HG02938 (cell line): ENCODE results near the gene SCN8A.

ENCODE experiments used
- ATAC-seq: cut with Tn5 transposase; IDR thresholded peaks from one replicate; pipeline ENCODE4 v1.9.1; 2021; ENCODE audit warnings: mild to moderate bottlenecking, moderate library complexity; ENCODE audit not compliant: unreplicated experiment

Gene SCN8A

DNA sequence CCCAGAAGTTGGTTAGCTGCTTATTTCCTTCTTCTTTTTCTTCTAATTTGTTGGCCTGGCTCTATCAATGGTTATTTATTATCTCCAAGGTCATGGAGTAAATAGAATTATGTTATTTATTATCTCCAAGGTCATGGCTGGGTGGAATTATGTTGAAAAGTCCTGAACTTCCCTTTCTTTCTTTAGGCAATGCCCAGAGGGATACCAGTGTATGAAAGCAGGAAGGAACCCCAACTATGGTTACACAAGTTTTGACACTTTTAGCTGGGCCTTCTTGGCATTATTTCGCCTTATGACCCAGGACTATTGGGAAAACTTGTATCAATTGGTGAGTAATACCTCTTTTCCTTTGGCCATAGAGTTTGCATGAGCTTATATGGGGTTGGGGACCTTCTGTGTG lies 111.6 kb downstream of the SCN8A start:
- ATAC-seq = no peak

DNA sequence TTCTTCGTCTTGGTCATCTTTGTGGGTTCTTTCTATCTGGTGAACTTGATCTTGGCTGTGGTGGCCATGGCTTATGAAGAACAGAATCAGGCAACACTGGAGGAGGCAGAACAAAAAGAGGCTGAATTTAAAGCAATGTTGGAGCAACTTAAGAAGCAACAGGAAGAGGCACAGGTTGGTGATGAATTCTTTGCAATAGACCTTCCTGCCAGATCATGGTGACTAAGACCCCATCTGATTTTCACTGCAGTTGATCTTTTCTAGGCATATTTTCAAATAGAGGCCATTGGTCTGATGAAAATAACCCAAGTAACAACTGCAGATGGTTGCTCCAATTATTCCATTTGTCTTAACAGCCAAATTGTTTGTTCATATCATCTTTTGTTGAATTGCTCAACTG lies 114.4 kb downstream of the SCN8A start:
- ATAC-seq = no peak

DNA sequence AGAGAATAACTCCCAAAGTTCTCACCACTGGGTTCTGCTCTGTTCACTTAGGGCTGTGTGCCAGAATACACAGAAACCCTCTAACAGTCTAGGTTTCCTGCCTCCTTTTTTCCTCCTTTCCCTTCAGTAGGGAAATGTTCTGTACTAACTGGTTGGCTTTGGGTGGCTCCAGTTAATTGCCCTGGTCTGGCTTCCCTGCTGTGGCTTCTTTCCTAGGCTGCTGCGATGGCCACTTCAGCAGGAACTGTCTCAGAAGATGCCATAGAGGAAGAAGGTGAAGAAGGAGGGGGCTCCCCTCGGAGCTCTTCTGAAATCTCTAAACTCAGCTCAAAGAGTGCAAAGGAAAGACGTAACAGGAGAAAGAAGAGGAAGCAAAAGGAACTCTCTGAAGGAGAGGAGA lies 115.2 kb downstream of the SCN8A start:
- no peak for ATAC-seq

DNA sequence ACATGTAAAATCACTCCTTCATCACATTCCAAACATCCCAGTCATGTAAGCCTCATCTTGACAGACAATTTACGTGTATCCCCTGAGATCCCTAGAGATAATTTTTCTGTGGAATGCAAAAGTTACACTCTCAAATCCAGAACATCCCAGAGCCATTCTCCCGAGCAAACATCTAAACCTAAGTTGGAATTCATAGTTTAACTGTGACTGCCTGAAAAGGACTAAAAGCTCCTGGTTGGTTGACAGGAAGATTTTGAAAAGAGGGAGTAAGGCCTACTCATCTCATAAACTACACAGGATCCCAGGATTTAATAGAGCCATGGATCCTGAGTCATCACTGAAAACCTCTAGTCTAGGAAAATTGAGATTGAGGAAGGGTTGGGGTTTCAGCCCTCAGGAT lies 123.6 kb downstream of the SCN8A start:
- ATAC-seq = no peak

DNA sequence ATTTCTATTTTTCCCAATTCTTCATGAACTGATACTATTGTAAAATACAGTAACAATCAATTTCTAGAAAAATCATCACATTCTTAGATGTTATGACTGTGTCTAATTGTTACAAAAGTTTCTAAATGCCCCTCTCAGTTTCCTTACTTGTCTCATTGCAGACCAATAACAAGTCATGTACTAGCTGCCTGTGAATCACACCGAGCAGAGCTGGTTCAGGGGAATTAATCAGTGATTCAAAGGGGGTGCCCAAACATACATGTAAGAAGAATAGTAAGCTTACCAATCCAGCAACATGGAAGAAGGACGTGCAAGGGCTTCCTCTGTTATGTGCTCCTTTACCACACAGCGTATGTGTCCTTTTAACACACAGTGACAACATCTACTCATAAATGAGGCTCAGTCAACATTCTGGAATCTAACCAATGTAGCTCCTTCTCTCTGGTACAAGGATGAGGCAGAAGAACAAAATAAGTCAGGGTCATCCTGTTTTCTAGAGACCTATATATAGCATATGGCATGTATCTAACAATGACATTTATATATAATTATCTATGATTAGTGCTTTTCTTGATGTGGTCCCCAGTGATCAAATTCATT lies 126.4 kb downstream of the SCN8A start:
- ATAC-seq = no peak

DNA sequence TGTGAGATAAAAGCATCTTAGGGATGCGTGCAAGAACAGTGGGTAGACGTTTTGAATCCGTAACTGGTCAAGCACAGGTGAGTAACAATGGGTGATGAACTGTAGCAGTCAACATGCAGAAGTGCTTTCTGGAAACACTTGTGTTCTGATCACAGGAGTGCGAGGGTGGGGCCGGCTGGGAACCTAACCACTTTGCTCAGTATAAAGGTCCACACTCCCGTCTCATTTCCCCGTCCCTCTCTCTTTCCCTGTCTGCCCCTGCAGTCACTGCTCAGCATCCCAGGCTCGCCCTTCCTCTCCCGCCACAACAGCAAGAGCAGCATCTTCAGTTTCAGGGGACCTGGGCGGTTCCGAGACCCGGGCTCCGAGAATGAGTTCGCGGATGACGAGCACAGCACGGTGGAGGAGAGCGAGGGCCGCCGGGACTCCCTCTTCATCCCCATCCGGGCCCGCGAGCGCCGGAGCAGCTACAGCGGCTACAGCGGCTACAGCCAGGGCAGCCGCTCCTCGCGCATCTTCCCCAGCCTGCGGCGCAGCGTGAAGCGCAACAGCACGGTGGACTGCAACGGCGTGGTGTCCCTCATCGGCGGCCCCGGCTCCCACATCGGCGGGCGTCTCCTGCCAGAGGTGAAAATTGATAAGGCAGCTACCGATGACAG lies 130.4 kb downstream of the SCN8A start:
- no peak for ATAC-seq

DNA sequence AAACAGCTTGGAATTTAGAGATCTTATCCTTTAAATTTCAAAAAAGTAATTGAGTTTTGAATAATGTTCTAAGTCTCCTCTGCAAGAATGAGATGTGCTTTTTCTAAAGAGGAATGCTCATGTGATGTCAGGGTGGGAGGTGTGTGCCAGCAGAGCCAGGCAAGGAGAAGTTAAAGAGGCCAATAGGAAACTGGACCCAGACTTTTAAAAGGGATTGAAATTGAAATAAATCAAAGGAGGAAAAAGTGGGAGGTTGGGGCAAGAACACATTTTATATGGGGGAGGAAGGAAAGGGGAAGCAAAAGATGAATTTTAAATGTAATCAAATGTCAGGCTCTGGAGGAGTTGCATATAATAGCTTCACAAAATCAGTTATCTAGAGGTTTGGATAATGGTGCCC lies 131.4 kb downstream of the SCN8A start:
- ATAC-seq = no peak

DNA sequence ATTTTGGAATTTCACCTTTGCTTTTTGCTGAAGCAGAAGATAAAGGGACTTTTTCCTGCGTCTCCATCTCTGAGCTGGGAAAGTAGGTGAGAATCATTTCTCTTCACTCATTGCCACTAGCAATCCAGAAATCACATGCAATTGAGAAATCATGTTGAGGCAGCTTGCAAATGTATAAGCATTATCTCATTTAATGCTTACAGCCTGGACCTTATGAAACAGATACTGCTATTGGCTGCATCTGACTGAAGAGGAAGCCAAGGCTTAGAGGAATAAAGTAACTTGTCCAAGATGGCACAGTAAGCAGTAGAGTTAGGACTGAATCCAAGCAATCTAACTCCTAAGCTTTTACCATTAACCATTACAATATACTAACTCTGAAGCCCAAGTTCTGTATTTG lies 135.1 kb downstream of the SCN8A start:
- no peak for ATAC-seq

DNA sequence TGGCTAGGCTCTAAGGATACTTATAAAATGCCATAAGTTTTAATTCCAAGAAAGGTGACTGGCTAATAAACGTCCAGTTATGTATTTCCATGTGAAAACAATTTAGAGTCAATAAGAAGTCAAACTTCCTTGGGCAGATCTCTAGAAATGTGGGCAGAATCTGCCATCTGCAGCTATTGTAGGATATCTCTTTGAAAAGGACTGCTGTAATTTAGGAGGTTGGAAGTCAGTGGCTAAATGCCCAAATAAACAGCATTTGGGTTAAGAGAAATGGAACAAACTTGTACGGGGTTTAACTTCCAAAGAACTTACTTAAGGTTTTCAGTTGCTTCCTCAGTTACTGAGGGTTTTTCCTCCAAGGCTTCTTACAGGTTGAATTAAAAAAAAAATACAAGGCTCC lies 135.9 kb downstream of the SCN8A start:
- no peak for ATAC-seq

DNA sequence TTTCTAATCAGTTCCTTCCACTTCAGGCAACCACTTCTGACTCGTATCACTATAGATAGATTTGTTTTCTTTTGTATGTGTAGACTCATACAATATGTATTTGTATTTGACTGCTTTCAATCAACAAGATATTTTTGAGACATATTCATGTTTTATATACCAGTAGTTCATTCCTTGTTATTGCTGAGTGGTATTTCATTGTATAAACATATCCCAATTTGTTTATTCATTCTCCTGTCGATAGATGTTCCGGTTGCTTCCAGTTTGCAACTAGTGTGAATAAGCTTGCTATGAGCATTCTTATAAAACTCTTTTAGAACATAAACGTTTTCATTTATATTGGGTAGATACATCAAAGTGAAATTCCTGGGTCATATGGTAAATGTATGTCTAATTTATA lies 138.3 kb downstream of the SCN8A start:
- no peak for ATAC-seq

DNA sequence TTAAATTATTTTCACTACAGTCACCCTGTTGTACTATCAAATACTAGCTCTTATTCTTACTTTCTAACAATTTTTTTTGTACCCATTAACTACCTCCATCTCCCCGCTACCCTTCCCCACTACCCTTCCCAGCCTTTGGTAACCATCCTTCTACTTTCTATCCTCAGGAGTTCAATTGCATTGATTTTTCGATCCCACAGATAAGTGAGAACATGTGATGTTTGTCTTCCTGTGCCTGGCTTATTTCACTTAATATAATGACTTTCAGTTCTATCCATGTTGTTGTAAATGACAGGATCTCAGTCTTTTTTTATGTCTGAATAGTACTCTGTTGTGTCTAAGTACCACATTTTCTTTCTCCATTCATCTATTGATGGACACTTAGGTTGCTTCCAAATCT lies 139.7 kb downstream of the SCN8A start:
- no peak for ATAC-seq

DNA sequence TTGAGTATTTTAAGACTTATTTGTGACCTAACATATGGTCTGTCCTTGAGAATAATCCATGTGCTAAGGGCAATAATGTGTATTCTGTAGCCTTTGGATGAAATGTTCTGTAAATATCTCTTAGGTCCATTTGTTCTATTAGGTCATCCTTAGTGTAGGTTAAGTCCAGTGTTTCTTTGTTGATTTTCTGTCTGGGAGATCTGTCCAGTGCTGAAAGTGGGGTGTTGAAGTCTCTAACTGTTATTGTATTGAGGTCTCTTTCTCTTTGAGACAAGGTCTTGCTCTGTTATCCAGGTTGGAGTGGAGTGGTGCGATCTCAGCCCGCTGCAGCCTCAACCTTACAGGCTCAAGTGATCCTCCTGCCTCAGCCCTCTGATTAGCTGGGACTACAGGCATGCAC lies 149.5 kb downstream of the SCN8A start:
- ATAC-seq = no peak

DNA sequence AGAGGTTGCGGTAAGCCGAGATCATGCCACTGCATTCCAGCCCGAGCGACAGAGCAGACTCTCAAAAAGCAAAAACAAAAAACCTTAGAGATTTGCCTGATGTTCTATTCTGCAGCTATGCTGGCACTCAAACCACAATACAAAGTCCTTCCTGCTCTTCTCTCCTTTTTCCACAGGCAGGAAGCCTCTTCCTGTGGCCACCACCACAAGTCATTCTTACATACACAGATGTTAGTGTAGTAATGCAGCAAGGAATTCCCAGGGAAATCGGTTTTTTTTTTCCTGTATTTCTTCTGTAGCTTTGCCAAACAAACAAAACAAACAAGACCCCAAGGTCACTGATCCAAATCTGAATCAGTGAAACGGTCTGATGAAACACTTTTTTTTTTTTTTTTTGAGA lies 153.2 kb downstream of the SCN8A start:
- ATAC-seq = no peak

DNA sequence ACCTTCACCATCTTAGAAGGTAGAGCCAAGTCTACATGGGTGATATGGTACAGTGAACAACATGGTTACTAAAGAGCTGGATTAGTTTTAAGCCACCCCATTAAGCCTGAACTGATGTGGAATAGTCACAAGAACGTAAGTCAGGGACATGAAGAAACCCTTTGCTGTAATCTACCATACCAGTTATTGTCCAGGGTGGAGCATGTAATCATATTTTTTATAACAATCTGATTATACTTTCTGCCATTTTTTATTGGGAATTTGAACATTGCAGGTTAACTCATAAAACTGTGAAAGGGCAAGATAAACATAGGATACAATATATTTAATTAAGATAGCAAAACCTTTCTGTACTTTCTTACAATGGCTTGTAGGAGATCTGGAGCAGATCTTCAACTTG lies 153.9 kb downstream of the SCN8A start:
- no peak for ATAC-seq

DNA sequence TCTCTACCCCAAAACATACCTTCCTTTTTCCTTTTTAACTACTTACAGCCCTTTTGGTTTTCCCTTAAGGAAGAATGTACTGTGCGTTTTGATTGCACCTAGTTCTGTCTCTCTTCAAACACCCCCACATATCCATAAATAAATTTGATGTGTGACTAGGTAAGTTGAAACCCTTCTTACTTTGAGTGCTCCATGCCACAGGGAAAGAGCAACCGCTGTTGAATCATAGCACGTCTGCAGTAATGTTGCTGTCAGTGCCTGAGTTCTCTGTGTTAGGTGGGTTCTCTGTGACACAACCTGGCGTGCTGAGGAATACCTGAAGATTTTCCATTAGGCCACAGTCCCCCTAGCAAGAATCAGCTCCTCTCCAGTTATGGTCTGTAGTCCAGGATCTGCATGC lies 155.4 kb downstream of the SCN8A start:
- ATAC-seq = no peak

DNA sequence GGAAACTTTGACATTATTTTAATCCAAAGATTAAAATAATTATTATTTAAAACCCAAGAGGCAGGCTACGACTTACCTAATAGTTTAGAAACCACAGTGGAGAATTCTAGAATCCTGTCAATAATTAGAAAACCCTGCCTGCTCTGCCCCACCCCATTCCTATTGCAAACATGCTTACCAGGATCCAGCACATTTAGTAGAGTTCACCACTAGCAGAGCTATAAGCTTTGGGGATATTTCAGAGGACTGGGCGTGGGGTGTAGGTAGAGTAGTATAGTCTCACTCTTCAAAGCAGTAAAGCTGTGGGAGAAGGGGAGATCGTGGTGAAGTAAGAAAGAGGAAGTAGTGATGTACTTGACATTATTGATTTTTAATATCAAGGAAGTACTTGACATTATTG lies 157.2 kb downstream of the SCN8A start:
- ATAC-seq = no peak

DNA sequence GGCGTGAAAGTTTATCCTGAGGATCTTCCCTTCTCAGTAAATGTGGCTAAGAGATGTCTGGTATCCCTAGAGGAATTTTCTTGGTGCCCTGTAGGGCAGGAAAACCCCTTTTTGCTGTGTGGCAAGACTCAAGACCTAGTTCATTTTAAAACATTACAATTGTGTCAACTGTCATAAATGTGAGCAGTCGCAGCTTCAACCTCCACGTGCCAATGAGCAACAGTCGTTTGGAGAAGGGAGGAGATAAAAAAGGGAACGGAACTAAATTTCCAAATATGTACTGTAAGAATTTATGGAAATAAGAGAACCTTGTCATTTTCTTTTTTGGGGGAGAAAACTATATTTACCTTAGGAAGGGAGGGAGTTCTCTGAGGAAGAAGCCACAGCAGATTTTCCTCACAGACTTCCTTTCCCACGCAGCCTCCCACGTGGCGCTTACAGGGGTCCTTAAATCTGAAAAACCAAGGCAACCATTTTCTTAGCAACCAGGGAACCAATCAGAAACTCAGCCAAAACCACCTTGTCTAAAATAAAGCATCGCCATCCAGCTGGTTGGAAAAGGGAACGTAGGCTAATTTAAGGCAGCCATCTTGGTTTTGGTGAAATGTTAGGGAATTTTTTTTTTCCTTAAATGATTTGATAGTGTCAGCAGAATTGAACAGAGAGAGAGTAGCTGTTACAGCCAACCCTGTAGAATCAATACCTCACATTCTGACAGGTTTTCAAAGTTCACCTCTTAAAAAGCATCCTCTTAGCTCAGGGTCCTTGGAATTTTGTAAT lies 158.4 kb downstream of the SCN8A start:
- ATAC-seq = no peak

DNA sequence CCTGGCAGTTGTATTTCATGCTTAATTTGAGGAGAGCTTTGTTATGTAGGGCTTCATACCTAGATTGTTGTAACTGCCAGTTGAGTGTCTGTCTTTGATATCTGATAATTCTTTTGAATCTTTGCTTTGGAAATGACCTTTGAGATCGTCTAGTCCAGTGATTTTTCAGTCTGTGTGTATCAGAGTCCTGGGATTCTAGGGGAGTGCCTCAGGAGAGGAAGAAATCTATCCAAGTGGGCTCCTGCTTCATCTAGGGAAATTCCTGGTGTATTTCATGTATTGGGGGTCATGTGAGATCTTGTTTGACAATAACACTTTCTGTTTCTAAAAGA lies 158.9 kb downstream of the SCN8A start:
- ATAC-seq = no peak

DNA sequence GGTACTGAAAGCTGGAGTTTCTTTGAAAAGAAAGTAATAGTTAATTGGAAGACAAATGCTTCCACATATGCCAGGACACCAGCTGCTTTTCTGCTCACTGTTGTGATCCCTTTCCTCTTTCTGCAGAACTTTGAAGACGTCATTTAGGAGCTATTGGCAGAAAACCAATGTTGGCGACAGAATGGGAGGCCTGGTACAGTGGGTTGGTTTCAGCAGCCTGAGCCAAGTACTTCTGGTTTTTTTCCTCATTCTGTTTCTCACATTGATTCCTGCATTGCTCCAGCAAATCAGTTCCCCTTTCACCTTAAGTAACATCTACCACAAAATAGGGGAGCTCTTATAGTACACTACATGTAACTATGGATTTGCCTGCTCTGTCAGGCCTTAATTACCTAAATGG lies 160.6 kb downstream of the SCN8A start:
- ATAC-seq = no peak

DNA sequence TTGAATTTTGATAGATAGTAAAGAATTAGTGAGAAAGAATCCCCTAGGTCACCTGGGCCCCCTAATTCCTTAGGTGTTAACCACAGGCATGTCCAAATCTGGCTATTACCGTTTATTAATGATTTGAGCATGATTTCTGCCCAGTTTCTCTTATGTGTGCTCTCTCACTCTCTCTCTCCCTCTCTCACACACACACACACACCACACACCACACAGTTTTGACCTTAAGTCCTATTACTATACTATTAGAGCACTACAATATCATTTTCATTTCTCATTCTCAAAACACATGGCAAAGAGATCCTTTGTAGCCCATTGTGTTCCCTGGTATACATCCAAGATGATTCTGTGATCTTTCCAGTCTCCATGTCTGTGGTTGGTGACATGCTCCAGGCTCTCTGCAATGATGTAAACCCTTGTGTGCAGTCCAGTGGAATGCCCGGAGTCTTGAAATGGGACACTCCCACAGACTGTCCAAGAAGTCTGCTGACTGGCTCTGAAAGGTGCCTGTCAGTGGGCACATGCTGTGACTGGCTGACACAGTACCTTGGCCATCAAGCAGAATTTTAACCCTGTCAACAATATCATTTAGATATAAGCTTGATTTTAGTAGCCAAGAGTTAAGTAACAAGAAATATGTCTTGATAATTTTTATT lies 161.3 kb downstream of the SCN8A start:
- no peak for ATAC-seq

DNA sequence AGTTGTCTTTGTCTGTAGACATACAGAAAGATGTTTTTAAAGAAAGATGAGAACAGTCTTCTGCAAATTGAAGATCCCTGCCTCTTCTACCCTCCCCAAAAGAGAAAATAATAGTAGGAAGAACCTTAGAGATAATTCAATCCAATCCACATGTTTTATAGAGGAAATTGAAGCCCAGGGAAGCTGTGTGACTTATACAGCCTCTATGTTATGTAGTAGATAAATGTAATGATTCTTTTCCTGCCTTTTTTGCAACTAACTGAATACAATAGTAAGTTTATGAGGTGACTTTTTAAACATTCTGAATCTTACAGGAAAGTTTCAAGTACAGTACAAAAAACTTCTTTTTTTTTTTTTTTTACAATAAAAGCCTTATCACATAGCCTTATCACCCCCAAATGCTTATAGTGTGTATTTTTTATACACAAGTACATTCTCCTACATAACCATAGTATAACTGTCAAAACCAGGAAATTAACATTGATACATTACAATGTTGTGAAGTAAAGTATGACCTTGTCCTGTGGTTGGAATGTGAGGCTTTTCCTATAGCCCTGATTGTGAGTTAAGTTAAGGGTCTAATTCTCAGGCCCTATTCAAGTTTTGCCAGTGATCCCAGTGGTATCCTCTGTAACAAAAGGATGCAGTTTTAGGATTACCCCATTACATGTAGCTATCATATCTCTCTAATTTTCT lies 163.1 kb downstream of the SCN8A start:
- ATAC-seq = no peak
